Cardiac fibroblast (primary cell): ENCODE data around the gene LNX1.
A peak's percentile ranks its signal among the peaks of the same experiment; 100 is the strongest.

Experiments
- DNase-seq, 2 donors: peaks; one replicate each; pipeline versions ENCODE4 v3.0.0 to v3.0.0-alpha.2; 2010; ENCODE audit warnings: low read depth in 2 of 2
- H3K4me3 ChIP-seq, 2 donors: replicated peaks in 1 of 2; 1 replicate in 1 of 2; 2 replicates in 1 of 2; pipeline ENCODE4 v1.5.1; 2011; ENCODE audit warnings: low read depth in 2 of 2, low read length in 2 of 2, mild to moderate bottlenecking in 2 of 2, moderate library complexity in 1 of 2
- TF ChIP-seq, protein P1 (sequence below): IDR thresholded peaks from one replicate; pipeline ENCODE4 v1.5.1; 2011; ENCODE audit warnings: low read depth, mild to moderate bottlenecking, low read length, inconsistent platforms

Gene LNX1

DNA sequence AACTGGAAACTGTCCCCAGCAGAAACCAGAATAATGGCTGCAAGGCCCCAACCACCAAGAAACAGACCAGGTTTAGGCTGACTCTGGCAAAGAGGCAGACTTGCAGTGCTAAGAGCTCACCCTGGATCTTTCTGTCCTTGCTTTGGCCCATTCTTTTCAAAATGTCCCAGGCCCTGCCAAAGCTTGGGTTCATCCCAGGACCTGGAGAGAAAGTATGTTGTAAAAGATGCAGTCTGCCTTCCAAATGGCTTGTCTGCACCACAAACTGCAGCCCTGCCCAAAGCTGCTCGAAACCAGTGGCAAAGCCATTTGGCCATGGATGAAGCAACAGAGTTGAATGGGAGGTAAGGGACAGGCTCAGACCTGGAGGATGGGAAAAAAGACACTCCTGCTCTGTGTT is 38.0 kb upstream of the LNX1 start:
- no peak overlapping the region for H3K4me3 ChIP-seq
- DNase-seq = no peak
- TF ChIP-seq, protein P1, sequence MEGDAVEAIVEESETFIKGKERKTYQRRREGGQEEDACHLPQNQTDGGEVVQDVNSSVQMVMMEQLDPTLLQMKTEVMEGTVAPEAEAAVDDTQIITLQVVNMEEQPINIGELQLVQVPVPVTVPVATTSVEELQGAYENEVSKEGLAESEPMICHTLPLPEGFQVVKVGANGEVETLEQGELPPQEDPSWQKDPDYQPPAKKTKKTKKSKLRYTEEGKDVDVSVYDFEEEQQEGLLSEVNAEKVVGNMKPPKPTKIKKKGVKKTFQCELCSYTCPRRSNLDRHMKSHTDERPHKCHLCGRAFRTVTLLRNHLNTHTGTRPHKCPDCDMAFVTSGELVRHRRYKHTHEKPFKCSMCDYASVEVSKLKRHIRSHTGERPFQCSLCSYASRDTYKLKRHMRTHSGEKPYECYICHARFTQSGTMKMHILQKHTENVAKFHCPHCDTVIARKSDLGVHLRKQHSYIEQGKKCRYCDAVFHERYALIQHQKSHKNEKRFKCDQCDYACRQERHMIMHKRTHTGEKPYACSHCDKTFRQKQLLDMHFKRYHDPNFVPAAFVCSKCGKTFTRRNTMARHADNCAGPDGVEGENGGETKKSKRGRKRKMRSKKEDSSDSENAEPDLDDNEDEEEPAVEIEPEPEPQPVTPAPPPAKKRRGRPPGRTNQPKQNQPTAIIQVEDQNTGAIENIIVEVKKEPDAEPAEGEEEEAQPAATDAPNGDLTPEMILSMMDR = no peak

DNA sequence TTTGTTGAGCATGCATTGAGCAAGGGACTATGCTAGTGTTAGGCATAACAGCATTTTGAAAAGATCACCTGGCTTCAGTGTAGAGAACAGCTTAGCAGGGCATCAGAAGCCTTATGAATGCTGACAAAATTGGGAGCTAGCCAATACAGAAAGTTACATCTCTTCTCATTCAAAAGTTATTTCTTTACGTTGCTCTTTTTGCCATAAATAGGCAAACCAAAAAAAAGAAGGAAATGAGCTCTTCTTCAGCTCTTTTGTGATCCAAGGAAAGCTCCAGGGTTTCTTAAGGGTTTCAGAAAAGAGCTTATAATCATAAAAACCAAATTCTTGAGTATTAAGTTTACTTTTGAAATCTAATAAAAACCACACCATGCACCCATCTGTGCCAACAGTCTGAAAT is 35.2 kb upstream of the LNX1 start:
- TF ChIP-seq, protein P1 = no peak
- DNase-seq = peak in 1 of 2 donors; percentile 20

DNA sequence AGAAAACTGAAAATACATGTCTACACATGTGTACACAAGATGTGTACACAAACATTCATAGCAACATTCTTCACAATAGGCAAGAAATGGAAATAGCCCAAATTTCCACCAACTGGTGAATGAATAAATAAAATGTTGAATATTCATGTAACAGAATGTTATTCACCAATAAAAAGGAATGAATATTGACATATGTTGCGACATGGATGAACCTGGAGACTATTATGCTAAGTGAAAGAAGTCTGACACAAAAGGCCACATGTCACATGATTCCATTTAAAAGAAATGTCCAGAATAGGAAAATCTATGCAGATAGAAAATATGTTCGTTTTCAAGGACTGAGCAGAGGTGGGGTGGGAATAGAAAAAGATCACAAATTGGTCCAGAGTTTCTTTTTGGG is 34.6 kb upstream of the LNX1 start:
- no peak for DNase-seq
- H3K4me3 ChIP-seq = no peak overlapping the region
- TF ChIP-seq, protein P1 = no peak

More for the DNA sequence above, 35.2 kb upstream of the LNX1 start:
- no peak overlapping the region for H3K4me3 ChIP-seq

GRCh38 chr4:53622739-53623151 is 31.5 kb upstream of the LNX1 start:
- peak; percentile 81 to 94 for DNase-seq
- TF ChIP-seq, protein P1 = no peak

GRCh38 chr4:53620956-53621355 is 29.7 kb upstream of the LNX1 start:
- TF ChIP-seq, protein P1 = peak; percentile 26
- no peak for DNase-seq
- no peak overlapping the region for H3K4me3 ChIP-seq

More at GRCh38 chr4:53622739-53623151, 31.5 kb upstream of the LNX1 start:
- H3K4me3 ChIP-seq = no peak overlapping the region

- no peak overlapping the region for H3K4me3 ChIP-seq
- TF ChIP-seq, protein P1 = no peak
- DNase-seq = no peak
Measured at GRCh38 chr4:53619431-53619830, 28.1 kb upstream of the LNX1 start.

GRCh38 chr4:53618321-53618720 is 27.0 kb upstream of the LNX1 start:
- DNase-seq = no peak
- H3K4me3 ChIP-seq = no peak overlapping the region
- TF ChIP-seq, protein P1 = no peak
